Activated naive CD4-positive, alpha-beta T cell treated with anti-CD3 and anti-CD28 coated beads, Interleukin-2, amount 50 U/mL, for 72 hours (primary cell): ENCODE results near the gene PAX7. TPM values are rescaled to one million over a fixed set of nuclear protein-coding genes. Genes with fewer than 3 reads are reported as not detected.
"Not testable (repeated sequence)": the region's sequence is repeated elsewhere in the genome, so short reads cannot be mapped to it uniquely, and the experiment has no call there.

ENCODE experiments used
- ATAC-seq, 2 donors: fragments of 150-1000 bp; cut with Tn5 transposase; 2 replicates each; pipeline ENCODE4 v1.10.0; 2021; ENCODE audit warnings: mild to moderate bottlenecking in 2 of 2, moderate library complexity in 2 of 2
- DNase-seq, 2 donors: peaks; one replicate each; pipeline ENCODE4 v3.0.0; 2021 to 2022; ENCODE audit warnings: low spot score in 2 of 2
- H3K27ac Mint-ChIP-seq, 2 donors: one replicate each; pipeline ENCODE4 v1.8.0; 2022; ENCODE audit warnings: mild to moderate bottlenecking in 2 of 2, mixed read lengths in 2 of 2
- H3K36me3 Mint-ChIP-seq, 2 donors: one replicate each; pipeline ENCODE4 v1.8.0; 2022; ENCODE audit warnings: mixed read lengths in 2 of 2
- H3K9me3 Mint-ChIP-seq, 2 donors: one replicate each; pipeline ENCODE4 v1.8.0; 2022; ENCODE audit warnings: mixed read lengths in 2 of 2
- total RNA-seq, 2 donors: library from RNA; stranded (reverse); gene quantifications; one replicate each; pipeline ENCODE4 v1.2.3, GENCODE V29; 2022

Gene PAX7
- total RNA-seq, 2 donors from 2014 or later = not detected

GRCh38 chr1:18743233-18743632 lies 112.6 kb downstream of the PAX7 start:
- Mint-ChIP-seq H3K9me3 (peaks cover 0 to 4% of the 10 kb centered on the region in 2 donors), H3K27ac (no peak overlapping the region), H3K36me3 (no peaks in the 10 kb centered on the region)
- DNase-seq (no peak), ATAC-seq (no peak)

- not testable (repeated sequence) for DNase-seq, ATAC-seq, H3K27ac Mint-ChIP-seq
Observed at GRCh38 chr1:18744381-18744780, 113.7 kb downstream of the PAX7 start.

GRCh38 chr1:18746981-18747380 lies 116.3 kb downstream of the PAX7 start:
- DNase-seq (no peak), ATAC-seq (no peak)
- Mint-ChIP-seq H3K36me3 (peaks cover 0 to 13% of the 10 kb centered on the region in 2 donors), H3K27ac (no peak overlapping the region), H3K9me3 (peaks cover 4 to 7% of the 10 kb centered on the region in 2 donors)

More at GRCh38 chr1:18744381-18744780, 113.7 kb downstream of the PAX7 start:
- not testable (repeated sequence) for H3K36me3 Mint-ChIP-seq, H3K9me3 Mint-ChIP-seq

- ATAC-seq = no peak
- H3K36me3 Mint-ChIP-seq = peaks cover 0 to 13% of the 10 kb centered on the region in 2 donors
- H3K9me3 Mint-ChIP-seq = peaks cover 4 to 7% of the 10 kb centered on the region in 2 donors
- DNase-seq = no peak
- H3K27ac Mint-ChIP-seq = no peak overlapping the region
Observed at GRCh38 chr1:18747671-18748070, 117.0 kb downstream of the PAX7 start.

GRCh38 chr1:18748435-18748834 lies 117.8 kb downstream of the PAX7 start:
- H3K9me3 Mint-ChIP-seq = peaks cover 4 to 7% of the 10 kb centered on the region in 2 donors
- no peak overlapping the region for H3K27ac Mint-ChIP-seq
- no peak for ATAC-seq
- H3K36me3 Mint-ChIP-seq = peaks cover 0 to 13% of the 10 kb centered on the region in 2 donors
- no peak for DNase-seq

- ATAC-seq (no peak), DNase-seq (no peak)
- no peak overlapping the region for H3K27ac Mint-ChIP-seq
- H3K36me3 Mint-ChIP-seq = peaks cover 7 to 19% of the 10 kb centered on the region in 2 donors
- peaks cover 5 to 15% of the 10 kb centered on the region in 2 donors for H3K9me3 Mint-ChIP-seq
Observed at GRCh38 chr1:18749569-18749968, 118.9 kb downstream of the PAX7 start.

- no peak for DNase-seq
- Mint-ChIP-seq H3K9me3 (peaks cover 5 to 20% of the 10 kb centered on the region in 2 donors), H3K36me3 (peaks cover 7 to 19% of the 10 kb centered on the region in 2 donors), H3K27ac (no peak overlapping the region)
- ATAC-seq = no peak
Observed at GRCh38 chr1:18750600-18750999, 120.0 kb downstream of the PAX7 start.

GRCh38 chr1:18751425-18751824 lies 120.8 kb downstream of the PAX7 start:
- ATAC-seq (no peak), DNase-seq (no peak)
- no peak overlapping the region for H3K27ac Mint-ChIP-seq
- peaks cover 5 to 26% of the 10 kb centered on the region in 2 donors for H3K9me3 Mint-ChIP-seq
- H3K36me3 Mint-ChIP-seq = peaks cover 7 to 19% of the 10 kb centered on the region in 2 donors

GRCh38 chr1:18752409-18752808 lies 121.8 kb downstream of the PAX7 start:
- Mint-ChIP-seq H3K9me3 (peaks cover 5 to 28% of the 10 kb centered on the region in 2 donors), H3K27ac (no peak overlapping the region), H3K36me3 (peaks cover 7 to 19% of the 10 kb centered on the region in 2 donors)
- ATAC-seq (no peak), DNase-seq (no peak)

- peaks cover 0 to 12% of the 10 kb centered on the region in 2 donors for H3K9me3 Mint-ChIP-seq
- H3K27ac Mint-ChIP-seq = no peak overlapping the region
- ATAC-seq (no peak), DNase-seq (no peak)
- H3K36me3 Mint-ChIP-seq = peaks cover 0 to 6% of the 10 kb centered on the region in 2 donors
Observed at GRCh38 chr1:18760156-18760555, 129.5 kb downstream of the PAX7 start.

- peaks cover 0 to 6% of the 10 kb centered on the region in 2 donors for H3K36me3 Mint-ChIP-seq
- no peak overlapping the region for H3K27ac Mint-ChIP-seq
- no peak for ATAC-seq
Observed at GRCh38 chr1:18761948-18762840, 131.5 kb downstream of the PAX7 start.

GRCh38 chr1:18764362-18764761 lies 133.7 kb downstream of the PAX7 start:
- H3K36me3 Mint-ChIP-seq = no peaks in the 10 kb centered on the region
- no peak overlapping the region for H3K27ac Mint-ChIP-seq
- ATAC-seq = no peak
- no peaks in the 10 kb centered on the region for H3K9me3 Mint-ChIP-seq
- DNase-seq = no peak

More at GRCh38 chr1:18761948-18762840, 131.5 kb downstream of the PAX7 start:
- no peaks in the 10 kb centered on the region for H3K9me3 Mint-ChIP-seq
- DNase-seq = no peak

- no peak for ATAC-seq
- Mint-ChIP-seq H3K9me3 (no peaks in the 10 kb centered on the region), H3K36me3 (no peaks in the 10 kb centered on the region)
Observed at GRCh38 chr1:18765725-18766124, 135.1 kb downstream of the PAX7 start.

GRCh38 chr1:18766328-18766727 lies 135.7 kb downstream of the PAX7 start:
- ATAC-seq = no peak
- H3K36me3 Mint-ChIP-seq = no peaks in the 10 kb centered on the region
- no peak for DNase-seq
- no peaks in the 10 kb centered on the region for H3K9me3 Mint-ChIP-seq
- H3K27ac Mint-ChIP-seq = no peak overlapping the region

More at GRCh38 chr1:18765725-18766124, 135.1 kb downstream of the PAX7 start:
- DNase-seq = no peak
- no peak overlapping the region for H3K27ac Mint-ChIP-seq

GRCh38 chr1:18767576-18767975 lies 136.9 kb downstream of the PAX7 start:
- not testable (repeated sequence) for H3K36me3 Mint-ChIP-seq, H3K9me3 Mint-ChIP-seq, DNase-seq, H3K27ac Mint-ChIP-seq, ATAC-seq

GRCh38 chr1:18768086-18768485 lies 137.4 kb downstream of the PAX7 start:
- H3K36me3 Mint-ChIP-seq = no peaks in the 10 kb centered on the region
- DNase-seq (no peak), ATAC-seq (no peak)
- no peak overlapping the region for H3K27ac Mint-ChIP-seq
- no peaks in the 10 kb centered on the region for H3K9me3 Mint-ChIP-seq

GRCh38 chr1:18769140-18769539 lies 138.5 kb downstream of the PAX7 start:
- no peaks in the 10 kb centered on the region for H3K36me3 Mint-ChIP-seq
- ATAC-seq = no peak

GRCh38 chr1:18770799-18771198 lies 140.2 kb downstream of the PAX7 start:
- no peak overlapping the region for H3K27ac Mint-ChIP-seq
- ATAC-seq (no peak), DNase-seq (no peak)

More at GRCh38 chr1:18769140-18769539, 138.5 kb downstream of the PAX7 start:
- no peak overlapping the region for H3K27ac Mint-ChIP-seq
- H3K9me3 Mint-ChIP-seq = no peaks in the 10 kb centered on the region
- no peak for DNase-seq

More at GRCh38 chr1:18770799-18771198, 140.2 kb downstream of the PAX7 start:
- no peaks in the 10 kb centered on the region for H3K36me3 Mint-ChIP-seq
- no peaks in the 10 kb centered on the region for H3K9me3 Mint-ChIP-seq
